Measurements from ENCODE around the gene FOXC2.

FOXC2 gene

GRCh38 chr16:86533076-86533475 lies 33.6 kb upstream of the FOXC2 start:
- DNase-seq (ENCODE audit: low spot score) = no peak

DNA sequence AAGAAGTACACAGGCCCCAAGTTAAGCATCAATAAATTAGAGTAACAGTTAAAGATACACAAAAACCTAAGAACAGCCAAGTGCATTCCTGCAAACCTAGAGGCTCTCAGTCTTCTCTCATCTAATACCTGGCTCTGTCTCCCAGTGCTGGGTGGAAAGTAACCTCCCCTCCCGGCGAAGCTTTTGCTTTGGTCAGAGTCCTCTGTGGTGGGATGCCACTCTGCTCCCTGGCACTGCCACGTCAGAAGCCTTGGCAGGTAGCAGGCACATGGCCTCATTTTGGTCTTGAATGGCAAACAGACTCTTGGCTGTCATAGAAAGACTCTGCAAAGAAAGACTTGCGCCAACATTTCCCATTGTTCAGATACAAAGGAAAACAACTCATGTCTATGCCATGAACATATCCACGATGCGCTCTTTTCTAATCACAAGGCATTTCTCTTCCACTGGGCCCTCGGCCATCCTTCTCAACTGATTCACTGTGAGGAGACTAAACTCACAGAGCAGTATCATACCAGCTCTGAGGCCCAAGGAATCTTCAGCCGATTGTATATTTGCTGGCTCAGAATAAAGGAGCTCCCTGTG lies 32.8 kb upstream of the FOXC2 start:
- DNase-seq (ENCODE audit: low spot score) = peak; percentile 35

DNA sequence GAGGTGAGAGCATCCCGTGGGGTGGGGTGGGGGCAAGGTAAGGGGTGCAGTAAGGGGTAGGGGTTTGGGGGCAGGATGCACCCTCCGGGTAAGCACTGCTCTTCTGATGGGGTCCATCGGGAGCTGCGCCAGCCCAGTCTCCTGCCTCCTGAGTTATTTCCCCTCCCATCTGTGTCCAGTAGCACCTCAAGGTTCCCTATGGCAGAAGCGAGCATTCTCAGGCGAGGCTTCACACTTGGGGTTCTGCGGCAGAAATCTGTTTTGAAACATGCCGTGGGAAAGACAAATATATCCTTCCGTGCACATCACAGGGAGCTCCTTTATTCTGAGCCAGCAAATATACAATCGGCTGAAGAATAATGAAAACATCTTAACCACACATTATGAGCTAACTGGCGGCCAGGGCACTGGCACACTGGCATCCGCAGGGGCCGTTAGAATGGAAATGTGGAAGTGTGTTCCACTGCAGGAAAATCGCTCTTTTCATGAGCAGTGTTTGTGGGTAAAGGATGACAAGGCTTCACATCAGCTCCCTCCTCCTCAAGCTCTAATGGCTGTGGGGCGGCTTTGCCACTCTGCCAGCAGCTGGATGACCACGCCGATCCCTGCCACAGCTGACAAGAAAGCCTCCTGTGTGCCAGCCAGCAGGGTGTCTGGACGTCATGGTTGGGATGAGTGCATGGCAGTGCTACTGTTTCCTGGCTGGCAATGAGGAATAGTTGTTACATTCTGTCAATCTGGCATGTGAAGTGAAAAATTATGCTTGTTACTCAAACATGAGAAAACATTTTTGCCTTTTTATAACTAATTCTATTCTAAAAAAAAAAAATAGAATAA lies 31.6 kb upstream of the FOXC2 start:
- peak; percentile 81 for DNase-seq (ENCODE audit: low spot score)

GRCh38 chr16:86536621-86537020 lies 30.0 kb upstream of the FOXC2 start:
- DNase-seq (ENCODE audit: low spot score) = no peak

GRCh38 chr16:86537486-86537885 lies 29.1 kb upstream of the FOXC2 start:
- no peak for DNase-seq (ENCODE audit: low spot score)

DNA sequence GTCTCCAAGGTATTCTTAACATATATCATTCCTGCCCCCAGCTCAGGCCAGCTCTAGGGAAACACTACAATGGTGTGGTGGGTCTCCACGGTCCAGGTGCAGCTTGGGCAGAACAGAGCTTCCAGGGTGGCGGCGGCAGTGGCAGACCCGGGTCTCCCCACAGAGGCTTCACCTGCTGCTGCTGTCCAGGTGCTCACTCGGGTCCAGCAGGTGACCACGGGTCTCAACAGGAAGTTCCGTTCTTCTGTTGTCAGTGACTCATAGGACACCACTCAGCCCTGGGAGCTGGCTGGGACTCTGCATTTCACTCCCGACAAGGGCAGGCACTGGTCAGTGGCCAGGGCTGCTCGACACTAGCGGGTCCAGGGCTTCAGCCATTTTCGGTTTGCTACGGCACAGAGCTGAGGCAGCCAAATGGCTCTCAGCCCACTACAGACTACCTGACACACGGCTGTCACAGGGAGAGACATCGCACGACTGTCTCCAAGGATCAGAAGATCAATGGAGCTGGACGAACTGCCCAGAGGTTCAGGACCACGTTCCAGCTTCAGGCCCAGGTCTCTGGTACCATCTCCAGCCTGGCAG lies 28.3 kb upstream of the FOXC2 start:
- no peak for DNase-seq (ENCODE audit: low spot score)

- DNase-seq (ENCODE audit: low spot score) = no peak
Measured at GRCh38 chr16:86540894-86541293, 25.7 kb upstream of the FOXC2 start.

DNA sequence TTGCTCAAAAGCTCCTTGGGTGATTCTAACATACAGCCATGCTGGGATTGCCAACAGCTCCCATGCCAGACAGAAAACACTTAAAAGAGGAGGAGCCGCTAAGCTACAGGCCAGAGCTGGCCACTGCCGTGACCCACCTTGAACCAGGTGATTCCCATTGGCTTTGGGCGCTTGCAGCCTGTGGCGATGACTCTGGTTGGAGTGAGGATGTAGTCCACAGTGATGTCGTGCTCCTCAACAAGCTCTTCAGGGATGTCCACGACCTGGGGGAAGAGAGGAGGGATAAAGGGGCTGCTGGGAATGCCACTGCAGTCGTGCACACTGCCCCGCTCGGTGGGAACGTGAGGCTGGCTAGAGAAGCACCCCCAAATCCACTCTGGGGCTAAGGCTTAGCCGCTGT lies 25.1 kb upstream of the FOXC2 start:
- DNase-seq (ENCODE audit: low spot score) = no peak

DNA sequence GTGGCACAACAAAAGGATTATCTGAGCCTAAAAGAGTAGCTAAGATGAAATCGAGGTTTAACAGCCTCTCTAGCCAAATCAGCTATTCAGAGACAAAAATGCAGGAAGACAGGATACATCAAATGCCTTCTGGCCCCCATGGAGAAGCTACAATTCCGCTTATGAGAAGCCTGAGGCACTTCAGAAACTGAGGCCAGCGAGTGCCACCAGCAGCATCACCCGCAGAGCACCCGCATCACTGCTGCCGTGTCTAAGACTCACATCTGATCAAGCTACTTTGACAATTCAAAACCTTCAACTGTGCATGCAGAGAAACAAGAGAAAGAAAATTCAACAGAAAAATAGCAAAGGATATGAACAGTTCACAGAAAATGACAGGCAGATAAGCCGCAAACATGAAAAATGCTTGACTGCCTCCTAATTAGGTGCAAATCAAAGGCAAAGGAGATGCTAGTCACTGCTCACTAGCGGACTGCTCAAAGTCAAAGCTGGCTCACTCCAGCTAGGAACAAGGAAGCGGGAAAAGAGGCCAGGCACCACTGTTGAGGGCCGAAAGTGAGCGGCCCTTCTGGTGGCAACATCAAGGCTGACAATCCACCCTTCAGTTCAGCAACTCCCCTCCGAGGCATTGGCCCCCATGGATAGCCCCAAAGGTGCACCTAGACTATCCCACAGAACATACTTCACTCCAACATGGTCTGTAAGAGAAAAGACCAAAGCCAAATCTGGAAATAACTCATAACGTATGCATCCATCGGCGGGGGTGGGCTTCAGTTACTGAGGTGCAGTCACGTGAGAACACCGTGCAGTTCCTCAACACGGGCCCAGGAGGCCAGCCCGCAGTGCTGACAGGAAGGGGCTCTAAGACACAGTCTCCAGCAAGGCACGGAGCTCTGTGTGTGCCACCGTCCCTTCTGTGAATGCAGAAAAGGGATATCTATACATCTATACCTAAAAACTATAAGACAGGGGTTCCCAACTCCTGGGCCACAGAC lies 23.6 kb upstream of the FOXC2 start:
- no peak for DNase-seq (ENCODE audit: low spot score)

GRCh38 chr16:86545481-86545880 lies 21.1 kb upstream of the FOXC2 start:
- DNase-seq (ENCODE audit: low spot score) = no peak

GRCh38 chr16:86545954-86546637 lies 20.5 kb upstream of the FOXC2 start:
- no peak for DNase-seq (ENCODE audit: low spot score)

- no peak for DNase-seq (ENCODE audit: low spot score)
Measured at GRCh38 chr16:86546638-86547013, 20.0 kb upstream of the FOXC2 start.

GRCh38 chr16:86547286-86547685 lies 19.3 kb upstream of the FOXC2 start:
- DNase-seq (ENCODE audit: low spot score) = no peak

DNA sequence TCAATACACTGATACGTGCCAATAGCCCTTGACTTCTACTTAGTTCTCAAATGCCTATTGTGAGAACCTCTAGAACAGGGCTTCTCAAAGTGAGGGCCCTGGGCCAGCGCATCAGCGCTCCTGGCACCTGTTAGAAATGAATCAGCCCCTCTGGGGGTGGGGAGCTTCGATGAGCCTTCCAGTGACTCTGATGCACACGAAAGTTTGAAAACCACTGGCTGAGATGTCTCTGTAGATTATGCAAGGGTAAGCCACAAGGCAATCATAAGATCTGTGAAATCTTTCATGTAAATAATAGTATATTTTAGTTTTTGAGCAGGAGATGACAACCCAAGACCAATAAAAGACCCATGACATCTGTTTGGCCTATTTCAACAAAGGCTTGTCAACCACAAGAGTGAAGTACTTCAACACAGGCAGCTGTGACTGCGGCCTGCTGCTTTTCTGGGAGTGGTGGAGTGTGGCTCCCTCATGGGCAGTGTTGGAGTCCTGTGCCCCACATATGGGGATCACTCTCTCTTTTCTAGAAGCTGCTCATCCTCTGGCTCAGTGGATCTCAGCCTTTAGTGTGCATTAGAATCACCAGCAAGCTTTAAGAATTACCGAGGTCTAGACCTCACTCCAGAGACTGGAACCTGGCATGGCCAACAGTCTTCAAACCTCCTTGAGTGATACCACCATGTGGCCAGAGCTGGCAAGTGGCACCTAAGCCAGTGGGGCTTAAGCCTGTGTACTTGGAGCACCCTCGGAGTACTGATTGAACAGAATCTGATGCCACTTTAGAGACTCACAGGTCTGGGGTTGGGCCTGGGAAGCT lies 17.3 kb upstream of the FOXC2 start:
- DNase-seq (ENCODE audit: low spot score) = no peak

DNA sequence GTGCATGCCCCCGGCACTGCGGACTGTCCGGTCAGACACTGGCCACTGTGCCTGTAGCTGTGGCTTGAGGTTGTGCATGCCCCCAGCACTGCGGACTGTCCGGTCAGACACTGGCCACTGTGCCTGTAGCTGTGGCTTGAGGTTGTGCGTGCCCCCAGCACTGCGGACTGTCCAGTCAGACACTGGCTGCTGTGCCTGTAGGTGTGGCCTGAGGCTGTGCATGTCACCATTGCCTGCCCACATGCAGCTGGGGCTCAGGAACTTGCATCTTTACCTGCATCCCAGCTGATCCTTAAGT lies 16.8 kb upstream of the FOXC2 start:
- DNase-seq (ENCODE audit: low spot score) = no peak

GRCh38 chr16:86550281-86550680 lies 16.3 kb upstream of the FOXC2 start:
- DNase-seq (ENCODE audit: low spot score) = no peak

DNA sequence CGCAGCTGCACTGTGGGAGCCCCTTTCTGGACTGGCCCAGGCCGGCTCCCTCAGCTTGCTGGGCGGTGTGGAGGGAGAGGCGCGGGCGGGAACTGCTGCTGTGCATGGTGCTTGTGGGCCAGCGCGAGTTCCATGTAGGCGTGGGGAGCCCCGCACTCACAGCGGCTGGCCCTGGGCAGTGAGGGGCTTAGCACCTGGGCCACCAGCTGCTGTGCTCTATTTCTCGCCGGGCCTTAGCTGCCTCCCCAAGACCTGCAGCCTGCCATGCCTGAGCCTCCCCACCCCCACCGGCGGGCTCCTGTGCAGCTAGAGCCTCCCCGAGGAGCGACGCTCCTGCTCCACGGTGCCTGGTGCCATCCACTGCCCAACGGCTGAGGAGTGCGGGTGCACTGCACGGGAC lies 13.3 kb upstream of the FOXC2 start:
- no peak for DNase-seq (ENCODE audit: low spot score)

DNA sequence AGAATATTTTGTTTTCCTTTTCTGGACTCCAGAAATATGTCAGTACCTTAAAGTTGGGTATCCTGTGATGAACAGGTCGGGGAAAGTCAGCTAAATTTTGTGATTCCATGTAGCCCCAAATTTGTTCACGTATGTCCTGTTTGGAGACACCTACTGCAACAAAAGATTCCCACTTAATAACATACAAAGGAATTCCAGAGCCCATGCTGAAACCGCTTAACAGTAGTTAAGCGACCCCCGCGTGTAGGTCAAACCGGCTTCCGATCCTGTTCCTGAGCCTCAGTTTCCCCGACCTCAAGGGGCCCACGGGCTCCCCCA lies 12.1 kb upstream of the FOXC2 start:
- no peak for DNase-seq (ENCODE audit: low spot score)

DNA sequence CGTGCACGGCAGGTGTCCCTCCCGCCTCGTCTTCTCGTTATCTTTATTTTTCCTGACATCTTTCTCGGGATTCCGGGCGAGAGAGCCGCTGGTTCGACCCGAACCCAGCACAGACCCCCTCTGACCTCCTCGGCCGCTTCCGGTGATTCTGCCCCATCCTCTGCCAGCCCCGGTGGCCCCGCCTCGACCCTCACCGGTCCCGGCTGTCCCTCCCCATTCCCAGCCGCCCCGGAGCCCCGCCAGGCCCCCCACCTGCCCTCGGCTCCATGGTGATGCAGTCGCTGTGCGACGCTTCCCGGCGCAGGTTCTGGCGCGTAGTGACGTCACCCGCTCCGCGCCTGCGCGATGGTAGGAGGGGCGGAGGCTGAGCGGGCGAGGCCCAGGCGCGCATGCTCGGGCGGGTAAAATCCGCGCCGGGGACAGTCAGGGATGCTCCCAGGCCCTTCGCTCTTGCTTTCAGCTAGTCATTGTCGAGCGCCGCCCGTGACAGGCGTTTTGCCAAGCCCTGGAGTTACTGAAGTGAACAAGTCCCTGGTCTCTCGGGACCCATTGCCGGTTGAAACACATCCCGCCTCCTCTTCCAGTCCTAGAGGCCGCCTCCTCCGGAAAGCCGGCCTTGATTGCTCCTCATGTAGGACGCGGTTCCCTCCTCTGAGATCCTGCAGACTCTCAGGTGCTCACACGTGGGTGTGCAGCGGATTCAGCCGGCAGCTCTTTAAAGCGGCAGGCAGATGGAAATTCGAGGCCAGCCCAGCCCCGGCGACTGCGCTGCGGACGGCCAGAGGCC lies 11.5 kb upstream of the FOXC2 start, which contains the start of gene MTHFSD:
MTHFSD (minus strand) TSS at position 319 of the 787 bp plus-strand sequence; CDS start at position 268, 51 bp downstream.
- DNase-seq (ENCODE audit: low spot score) = peak; percentile 92

- DNase-seq (ENCODE audit: low spot score) = peak; percentile 11
Measured at GRCh38 chr16:86555704-86556075, 10.9 kb upstream of the FOXC2 start.

Data from Ammon's horn (tissue), 1 donor.